ENCODE data around the gene ZNF846.

GRCh38 chr19:9752701-9753443 is 15.7 kb downstream of the ZNF846 start:
- TF ChIP-seq CTCF (tag by site-specific recombination; IDR thresholded peaks at IDR 0.05) = no peak
- no peak for TF ChIP-seq BCL11A (tag by site-specific recombination; IDR thresholded peaks at IDR 0.05; ENCODE audit: low read depth)
- TF ChIP-seq ZNF311 (tag by site-specific recombination; IDR thresholded peaks at IDR 0.05; ENCODE audit: borderline replicate concordance) = no peak
- TF ChIP-seq, protein P1, sequence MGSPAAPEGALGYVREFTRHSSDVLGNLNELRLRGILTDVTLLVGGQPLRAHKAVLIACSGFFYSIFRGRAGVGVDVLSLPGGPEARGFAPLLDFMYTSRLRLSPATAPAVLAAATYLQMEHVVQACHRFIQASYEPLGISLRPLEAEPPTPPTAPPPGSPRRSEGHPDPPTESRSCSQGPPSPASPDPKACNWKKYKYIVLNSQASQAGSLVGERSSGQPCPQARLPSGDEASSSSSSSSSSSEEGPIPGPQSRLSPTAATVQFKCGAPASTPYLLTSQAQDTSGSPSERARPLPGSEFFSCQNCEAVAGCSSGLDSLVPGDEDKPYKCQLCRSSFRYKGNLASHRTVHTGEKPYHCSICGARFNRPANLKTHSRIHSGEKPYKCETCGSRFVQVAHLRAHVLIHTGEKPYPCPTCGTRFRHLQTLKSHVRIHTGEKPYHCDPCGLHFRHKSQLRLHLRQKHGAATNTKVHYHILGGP (tag by site-specific recombination; IDR thresholded peaks at IDR 0.05) = no peak
- no peak for TF ChIP-seq PBX3 (CRISPR knock-in tag; IDR thresholded peaks at IDR 0.05)
- no peak for TF ChIP-seq TCF7L2 (IDR thresholded peaks at IDR 0.05; ENCODE audit: borderline replicate concordance, low read depth, low read length)
- TF ChIP-seq KLF8 (tag by site-specific recombination; IDR thresholded peaks at IDR 0.05) = no peak
- no peak for TF ChIP-seq SETDB1 (IDR thresholded peaks at IDR 0.05; ENCODE audit: insufficient read length, low read length)
